Stimulated activated CD8-positive, alpha-beta memory T cell treated with anti-CD3 and anti-CD28 coated beads, Interleukin-4, amount 100 ng/mL, for 4 hours (primary cell): ENCODE results near the gene DNAJC22.
A peak's percentile ranks its signal among the peaks of the same experiment; 100 is the strongest.
"Not testable (repeated sequence)": the region's sequence is repeated elsewhere in the genome, so short reads cannot be mapped to it uniquely, and the experiment has no call there.

Experiments used
- DNase-seq, 2 donors: peaks; one replicate each; pipeline ENCODE4 v3.0.0-alpha.2; 2020; ENCODE audit warnings: low read depth in 2 of 2, low spot score in 1 of 2

The DNAJC22 gene

GRCh38 chr12:49368240-49368600 lies 21.5 kb downstream of the DNAJC22 start:
- DNase-seq: no peak

GRCh38 chr12:49369411-49370145 lies 22.9 kb downstream of the DNAJC22 start:
- no peak for DNase-seq

GRCh38 chr12:49370539-49370938 lies 23.9 kb downstream of the DNAJC22 start:
- DNase-seq: no peak

GRCh38 chr12:49375406-49375805 lies 28.7 kb downstream of the DNAJC22 start:
- DNase-seq: no peak

GRCh38 chr12:49377386-49377785 lies 30.7 kb downstream of the DNAJC22 start:
- no peak for DNase-seq

GRCh38 chr12:49380184-49380583 lies 33.5 kb downstream of the DNAJC22 start:
- DNase-seq: not testable (repeated sequence)

GRCh38 chr12:49388682-49389386 lies 42.1 kb downstream of the DNAJC22 start:
- DNase-seq: peak; percentile 14 to 46

- DNase-seq: no peak
Measured at GRCh38 chr12:49389387-49389703, 42.7 kb downstream of the DNAJC22 start.

- no peak for DNase-seq
Measured at GRCh38 chr12:49397000-49397399, 50.3 kb downstream of the DNAJC22 start.

- no peak for DNase-seq
Measured at GRCh38 chr12:49400304-49400703, 53.6 kb downstream of the DNAJC22 start.
